Neural progenitor cell (in vitro differentiated cells): ENCODE results near the gene SLC10A7.

ENCODE experiments used
- CTCF ChIP-seq: fragments of 200-600 bp; sonication (generic); IDR thresholded peaks from 2 replicates; pipeline ENCODE4 v1.5.1; 2017; ENCODE audit warnings: antibody characterized with exemption, mild to moderate bottlenecking
- EZH2 ChIP-seq: fragments of 200-600 bp; sonication (generic); IDR thresholded peaks from 2 replicates; pipeline ENCODE4 v1.6.1; 2017; ENCODE audit warnings: antibody characterized with exemption, mild to moderate bottlenecking, moderate library complexity
- EZH2phosphoT487 ChIP-seq: fragments of 200-600 bp; sonication (generic); IDR thresholded peaks from 2 replicates; pipeline ENCODE4 v1.6.1; 2017; ENCODE audit warnings: antibody characterized with exemption

GRCh38 chr4:146439437-146439836 lies 82.3 kb downstream of the SLC10A7 start:
- TF ChIP-seq CTCF: no peak
- TF ChIP-seq EZH2: no peak
- no peak for TF ChIP-seq EZH2phosphoT487
